ENCODE data around the gene TAS2R60.

GRCh38 chr7:143462045-143462444, 18.8 kb downstream of the TAS2R60 start:
- TF ChIP-seq CTCF (conservative IDR thresholded peaks at IDR 0.05): no peak
- TF ChIP-seq ZFX (IDR thresholded peaks at IDR 0.05): no peak
